HG03045 (cell line): ENCODE measurements around the gene INSM1.

Source experiments
- ATAC-seq: cut with Tn5 transposase; IDR thresholded peaks from one replicate; pipeline ENCODE4 v1.9.1; 2021; ENCODE audit warnings: mild to moderate bottlenecking, moderate library complexity; ENCODE audit not compliant: unreplicated experiment

Gene INSM1

DNA sequence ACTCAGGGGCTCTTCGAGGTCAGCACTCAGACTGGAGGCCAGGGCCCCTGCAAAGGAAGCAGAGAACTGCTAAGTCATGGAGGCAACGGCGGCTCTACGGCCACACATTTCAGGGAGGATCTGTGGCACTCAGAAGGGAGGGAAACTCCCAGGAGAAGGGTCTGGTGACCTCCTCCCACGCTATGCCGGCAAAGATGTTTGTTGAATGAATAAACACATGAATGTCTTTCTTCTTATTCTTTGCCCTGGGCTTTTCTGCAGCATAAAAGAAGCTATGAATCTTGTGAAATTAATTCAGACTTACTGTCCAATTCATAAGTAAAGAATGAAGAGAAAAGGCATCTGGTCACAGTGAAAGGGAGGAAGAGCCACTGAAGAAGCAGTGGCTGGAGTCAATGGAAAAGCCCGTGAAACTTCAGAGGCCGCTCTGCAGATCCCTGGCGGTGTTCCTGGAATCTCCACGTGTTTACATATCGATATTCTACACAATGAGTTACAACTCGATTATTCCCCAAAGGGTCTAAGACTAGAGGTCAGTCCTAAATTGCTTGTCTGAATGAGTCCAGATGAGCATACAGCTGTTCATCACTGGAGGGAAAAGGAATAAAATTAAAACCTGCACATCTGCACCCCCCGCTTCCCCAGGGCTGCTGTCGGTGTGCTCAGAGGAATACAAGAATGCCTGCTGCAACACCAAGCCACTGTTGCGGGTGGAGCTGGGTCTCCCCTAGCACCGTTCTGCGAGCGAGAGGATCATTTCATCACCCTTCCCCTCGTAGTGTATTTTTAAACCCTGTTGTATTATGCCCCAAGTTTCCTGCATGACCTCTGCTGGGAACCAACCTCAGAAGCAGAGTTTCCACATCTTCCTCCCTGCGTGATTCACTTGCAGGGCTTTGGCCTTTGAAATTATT, 25.6 kb downstream of the INSM1 start:
- ATAC-seq: no peak

DNA sequence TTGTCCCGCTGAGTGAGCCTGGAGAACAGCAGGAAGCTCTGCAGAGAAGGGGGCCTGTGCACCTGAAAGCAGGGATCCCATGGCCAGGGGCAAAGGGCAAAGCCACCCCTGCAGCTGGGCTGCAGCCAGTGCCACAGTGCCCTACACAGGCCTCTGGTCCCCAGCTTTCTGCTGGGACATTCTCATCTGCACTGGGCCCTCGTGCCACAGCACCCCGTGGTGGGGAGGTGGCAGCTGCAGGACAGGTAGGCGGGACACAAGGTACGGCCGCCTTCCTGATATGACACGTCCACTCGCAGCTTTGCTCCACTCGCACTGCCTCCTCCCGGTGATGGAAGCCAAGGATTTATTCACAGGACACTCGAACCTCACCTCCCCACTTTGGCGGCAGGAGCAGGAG, 27.2 kb downstream of the INSM1 start:
- no peak for ATAC-seq

DNA sequence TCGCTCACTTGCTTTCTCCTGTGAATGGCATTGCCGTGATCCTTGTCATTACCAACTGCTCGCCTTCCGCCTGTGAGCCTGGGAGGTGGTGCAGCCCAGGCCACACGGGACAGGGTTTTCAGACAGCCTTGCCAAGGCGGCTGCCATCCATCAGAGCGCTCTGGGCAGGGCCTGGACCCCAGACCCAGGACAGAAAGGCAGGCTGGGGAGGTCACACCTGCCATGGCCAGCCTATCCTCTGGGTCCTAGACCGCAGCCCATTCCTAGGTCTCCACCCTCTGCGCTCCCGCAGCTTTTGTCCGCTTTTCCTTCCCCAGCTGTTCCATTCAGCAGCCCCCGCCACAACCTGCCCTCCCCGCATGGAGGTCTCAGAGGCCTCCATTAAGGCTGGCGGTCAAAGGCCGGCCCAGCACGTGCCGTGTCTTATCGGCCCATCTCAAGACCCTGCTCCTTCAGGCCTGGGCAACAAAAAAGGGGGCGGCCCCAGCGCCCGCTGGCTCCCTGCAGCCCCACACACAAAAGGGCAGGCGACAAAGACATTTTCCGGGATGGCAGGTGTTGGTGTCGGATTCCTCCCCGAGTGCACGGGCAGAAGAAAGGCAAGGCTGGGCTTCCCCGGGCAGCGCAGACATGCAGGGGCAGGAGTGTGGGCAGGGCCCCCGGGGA, 28.1 kb downstream of the INSM1 start:
- no peak for ATAC-seq

DNA sequence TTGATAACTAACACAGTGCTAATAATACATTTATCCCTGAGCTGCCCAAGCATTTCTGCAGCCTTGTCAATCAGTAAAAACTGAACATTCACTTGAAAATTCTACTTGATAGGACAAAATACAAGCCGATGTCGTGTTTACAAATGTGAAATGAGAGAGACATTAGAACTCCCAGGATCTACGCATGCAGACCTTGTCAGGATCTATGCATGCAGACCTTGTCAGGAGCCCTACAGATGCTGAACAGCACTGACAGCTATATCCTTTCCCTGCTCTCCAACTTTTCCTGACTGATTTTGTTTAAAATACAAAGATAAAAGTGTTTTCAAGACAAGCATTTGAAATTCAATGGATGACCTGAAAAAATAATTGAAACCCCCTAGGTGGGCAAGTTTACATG, 28.9 kb downstream of the INSM1 start:
- ATAC-seq: no peak

DNA sequence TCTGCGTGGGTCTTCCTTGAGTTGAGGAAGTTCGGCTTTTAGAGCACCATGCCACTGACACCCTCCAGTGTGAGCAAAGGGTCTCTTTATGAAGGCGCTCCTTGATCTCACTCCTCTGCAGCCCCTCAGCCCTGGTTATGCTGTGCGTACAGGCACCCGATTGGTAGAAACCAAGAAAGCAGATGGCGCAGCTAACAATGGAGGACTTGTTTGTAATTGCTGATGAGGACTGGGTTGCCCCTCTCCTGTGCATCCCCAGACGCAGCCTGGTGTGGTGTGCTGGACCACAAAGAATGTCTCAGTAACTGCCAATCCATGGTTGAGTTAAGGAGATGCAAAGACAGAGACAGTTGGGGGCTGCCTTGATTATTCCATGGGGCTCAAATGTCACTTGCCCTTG, 30.2 kb downstream of the INSM1 start:
- no peak for ATAC-seq

DNA sequence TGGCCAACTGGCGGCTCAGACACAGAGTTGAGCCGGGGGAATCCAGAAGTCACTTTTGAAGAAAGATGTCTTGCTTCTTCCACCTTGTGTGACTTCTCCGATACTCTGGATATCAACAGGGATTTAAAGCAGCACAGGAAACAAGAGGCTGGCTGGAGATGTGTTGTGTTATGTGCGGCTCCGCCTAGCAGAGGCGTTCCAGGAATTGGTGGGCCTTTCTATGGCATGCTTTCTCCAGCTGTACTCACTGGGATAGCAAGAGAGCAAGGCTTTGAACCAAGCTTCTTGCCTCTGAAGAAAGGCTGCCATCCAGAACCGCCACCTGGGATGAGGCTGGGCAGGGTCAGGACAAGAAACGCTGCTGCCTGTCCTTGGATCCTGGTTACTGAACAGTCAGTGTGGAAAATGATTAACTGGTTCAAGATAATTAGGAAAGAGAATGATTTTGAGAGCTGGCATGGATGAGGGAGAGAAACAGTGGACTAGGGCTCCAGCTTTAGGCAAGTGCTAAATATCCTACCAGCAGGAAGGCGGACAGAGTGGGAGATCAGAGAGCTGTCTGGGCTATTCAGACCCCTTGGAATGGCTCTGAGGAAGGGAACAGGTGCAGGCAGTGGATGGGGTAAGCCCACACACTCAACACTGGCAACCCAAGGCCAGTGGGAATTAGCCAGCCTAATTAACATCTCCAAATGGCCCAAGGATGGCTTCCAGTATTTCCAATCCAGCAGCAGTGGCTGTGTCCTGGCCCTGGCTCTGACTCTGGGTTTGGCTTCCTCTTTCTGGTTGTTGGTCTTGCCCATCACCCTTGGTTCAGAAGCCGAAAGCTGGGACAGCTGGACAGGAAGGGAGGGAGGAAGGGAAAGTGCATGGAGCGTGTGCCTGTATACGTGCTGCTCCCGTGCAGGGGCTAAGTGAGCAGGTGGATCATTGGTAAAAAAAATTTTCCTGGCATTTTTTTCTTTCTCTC, 31.9 kb downstream of the INSM1 start:
- ATAC-seq: no peak

DNA sequence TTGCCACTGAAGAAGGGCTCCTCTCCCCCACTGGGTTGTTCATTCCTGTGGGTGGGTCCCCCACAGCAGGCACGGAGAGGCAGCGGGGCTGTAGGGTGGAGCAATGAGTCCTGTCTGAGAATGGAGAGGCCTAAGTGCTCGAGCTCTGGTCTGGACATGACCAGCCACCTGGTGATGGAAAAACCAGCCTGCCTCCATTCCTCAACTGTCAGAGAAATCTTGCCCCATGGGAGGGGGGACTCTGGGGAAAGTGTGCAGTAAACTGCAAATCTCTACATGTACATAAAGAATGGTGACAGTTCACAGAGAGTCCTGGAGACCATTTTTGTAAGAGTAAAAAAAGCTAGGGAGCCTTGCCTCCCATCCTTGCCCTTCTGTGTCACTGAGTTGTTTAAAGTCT, 34.1 kb downstream of the INSM1 start:
- no peak for ATAC-seq

DNA sequence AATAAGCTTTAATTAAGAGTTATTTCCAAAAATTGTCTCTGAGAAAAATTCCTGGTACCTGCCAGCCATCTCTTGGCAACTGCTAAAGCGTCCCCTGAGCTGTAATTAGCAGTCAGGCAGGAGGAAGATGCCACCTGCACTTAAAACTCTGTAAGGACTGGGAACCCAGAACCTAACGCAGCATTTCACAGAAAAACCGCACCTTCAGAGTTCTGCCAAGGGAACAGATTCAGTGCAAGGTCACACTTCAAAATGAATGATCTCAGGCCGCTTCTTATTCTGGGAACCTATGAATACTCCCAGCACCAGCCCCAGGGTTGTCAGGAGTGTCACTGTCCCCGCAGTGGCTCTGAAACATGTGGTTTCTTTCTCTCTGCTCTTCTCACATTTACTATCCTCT, 36.7 kb downstream of the INSM1 start:
- no peak for ATAC-seq

DNA sequence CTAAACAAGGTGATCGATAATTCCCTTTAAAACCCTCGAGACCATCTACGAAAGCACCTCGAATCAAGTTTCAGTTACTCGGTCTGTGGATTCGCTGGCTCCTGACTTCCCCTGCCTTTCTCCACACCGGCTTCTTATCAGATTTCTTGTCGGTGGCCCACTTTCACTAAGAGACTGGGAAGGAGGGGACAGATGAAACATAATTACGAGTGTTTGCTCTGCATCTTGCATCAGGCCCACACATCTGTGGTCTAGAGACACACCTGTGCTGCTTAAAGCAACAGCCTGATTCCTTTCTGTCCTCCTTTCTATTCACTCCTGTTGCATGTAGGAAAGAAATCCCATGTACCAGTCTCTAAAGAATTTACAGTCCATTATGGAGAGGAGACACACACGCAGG, 37.7 kb downstream of the INSM1 start:
- no peak for ATAC-seq

DNA sequence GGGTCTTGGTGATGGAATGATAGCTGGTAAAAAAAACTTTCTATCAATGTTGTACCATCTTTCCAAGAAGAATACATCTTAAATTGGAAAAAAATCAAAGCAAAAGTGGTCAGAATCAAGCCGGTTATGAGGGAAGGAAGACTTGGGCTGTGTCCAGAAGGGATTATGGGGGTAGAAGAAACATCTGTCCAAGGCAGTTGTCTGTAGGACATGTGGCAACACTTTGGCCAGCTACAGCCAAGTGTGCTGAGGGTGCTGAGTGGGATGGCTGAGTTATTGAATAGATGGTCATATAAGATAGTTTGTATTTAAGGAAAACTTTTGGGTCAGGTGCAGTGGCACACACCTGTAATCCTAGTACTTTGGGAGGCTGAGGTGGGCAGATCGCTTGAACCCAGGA, 38.4 kb downstream of the INSM1 start:
- no peak for ATAC-seq

DNA sequence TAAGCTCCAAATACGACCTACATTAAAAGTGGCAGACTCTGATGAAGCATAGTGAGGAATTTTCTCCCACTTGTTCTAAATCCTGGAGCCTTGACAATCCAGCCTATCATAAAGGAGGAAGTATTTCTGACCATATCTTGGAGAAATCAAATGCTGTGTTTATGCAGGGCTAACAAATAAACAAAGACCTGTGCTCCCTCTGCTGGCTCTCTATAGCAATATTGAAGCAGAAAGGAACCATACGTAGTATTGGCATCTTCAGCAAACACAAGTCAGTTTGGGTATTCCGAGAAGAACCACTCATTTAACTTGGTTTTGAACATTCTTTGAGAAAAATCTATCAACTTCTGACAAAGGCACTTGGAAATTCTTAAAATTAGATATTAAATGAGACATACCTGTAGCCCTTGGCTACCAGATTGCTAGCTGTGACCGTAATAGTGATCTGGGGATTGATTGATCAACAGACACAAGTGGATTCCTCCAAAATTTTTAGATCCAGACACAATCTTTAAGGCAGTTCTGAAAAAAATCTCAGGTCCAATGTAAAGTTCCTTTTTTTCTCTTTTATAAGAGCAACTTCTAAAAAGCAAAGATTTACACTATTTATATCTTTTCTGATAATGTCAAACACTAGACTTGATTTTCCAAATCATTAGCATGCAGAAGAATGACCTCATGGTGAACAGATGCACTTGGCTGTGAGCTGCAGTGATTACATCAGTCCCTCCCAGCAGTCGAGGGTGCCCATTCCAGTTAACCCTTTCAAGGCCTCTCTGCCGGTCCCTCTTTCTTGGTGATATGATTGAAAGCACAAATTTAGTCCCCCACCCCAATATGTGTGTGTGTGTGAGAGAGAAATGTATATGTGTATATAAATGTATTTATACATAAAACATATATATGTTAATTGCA, 40.2 kb downstream of the INSM1 start:
- ATAC-seq: no peak

DNA sequence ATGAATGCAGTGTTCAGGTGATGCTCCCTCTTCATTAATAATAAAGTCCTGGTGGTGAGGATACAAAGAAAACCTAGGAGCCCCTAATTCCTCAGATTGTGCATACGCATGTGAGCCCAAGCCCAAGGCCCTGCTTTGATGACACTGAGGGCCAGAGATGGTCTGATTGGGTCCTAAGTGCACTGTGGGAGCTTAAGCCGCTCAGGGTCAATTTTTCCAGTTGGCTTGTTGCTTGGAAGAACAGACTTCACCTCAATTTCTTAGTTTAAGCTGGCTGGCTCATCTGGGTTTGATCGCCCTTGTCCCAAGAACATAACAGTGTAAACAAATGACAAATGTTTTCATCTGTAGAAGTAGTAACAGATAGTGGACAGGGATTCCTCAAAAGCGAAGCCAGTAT, 41.4 kb downstream of the INSM1 start:
- no peak for ATAC-seq

DNA sequence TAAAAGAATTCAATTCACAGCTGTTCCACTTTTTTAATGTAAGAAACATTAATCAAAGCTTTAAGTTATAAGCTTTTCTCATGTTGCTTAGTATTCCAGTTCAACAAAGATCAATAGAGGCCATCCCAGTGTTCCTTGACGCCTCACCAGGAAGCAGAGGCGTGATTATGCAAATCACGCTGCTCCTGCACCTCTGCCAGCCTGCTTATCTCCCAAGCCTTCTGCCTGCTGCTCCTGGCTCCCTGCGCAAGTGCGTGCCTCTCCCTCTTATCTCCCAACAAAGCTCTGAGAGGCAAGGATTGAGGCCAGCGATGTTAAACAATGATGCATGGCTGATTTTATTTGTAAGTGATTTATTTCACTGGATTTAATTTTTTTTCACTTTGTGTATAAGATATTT, 42.8 kb downstream of the INSM1 start:
- ATAC-seq: no peak

DNA sequence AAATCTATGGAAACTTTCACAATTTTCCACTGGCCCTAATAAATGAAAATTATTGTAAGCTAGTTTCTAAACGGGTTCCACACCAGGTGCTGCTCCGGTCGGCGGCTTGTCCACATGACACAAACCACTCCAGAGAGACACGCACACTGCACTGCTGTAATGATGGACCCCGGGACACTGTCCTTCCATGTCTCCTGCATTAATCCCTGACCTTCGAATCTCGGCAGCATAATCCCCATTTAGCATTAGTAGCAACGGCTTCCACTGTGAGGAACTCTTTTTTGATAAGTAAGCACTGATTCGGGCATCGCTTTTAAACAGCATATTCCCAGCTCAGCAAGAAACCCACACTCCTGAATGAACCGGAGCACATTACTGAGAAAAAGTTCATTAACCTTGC, 43.5 kb downstream of the INSM1 start:
- no peak for ATAC-seq

DNA sequence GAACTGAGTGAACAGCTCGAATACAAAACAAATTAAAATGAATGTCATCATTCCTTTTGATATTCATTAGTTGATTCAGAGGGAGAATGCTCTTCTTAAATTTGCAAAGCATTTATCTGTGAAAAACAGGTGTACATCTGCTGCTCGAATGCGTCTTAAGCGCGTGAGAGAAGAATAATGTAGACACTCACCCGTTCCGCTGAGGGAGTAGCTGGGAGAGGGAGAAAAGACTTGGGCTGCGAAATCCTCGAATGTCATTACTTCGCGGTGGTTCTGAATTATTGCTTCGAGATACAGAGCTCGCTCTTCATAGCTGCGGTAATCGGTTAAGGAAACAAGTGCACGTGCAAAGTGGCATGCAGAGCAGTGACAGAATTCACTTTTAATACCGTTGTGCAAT, 43.9 kb downstream of the INSM1 start:
- no peak for ATAC-seq

DNA sequence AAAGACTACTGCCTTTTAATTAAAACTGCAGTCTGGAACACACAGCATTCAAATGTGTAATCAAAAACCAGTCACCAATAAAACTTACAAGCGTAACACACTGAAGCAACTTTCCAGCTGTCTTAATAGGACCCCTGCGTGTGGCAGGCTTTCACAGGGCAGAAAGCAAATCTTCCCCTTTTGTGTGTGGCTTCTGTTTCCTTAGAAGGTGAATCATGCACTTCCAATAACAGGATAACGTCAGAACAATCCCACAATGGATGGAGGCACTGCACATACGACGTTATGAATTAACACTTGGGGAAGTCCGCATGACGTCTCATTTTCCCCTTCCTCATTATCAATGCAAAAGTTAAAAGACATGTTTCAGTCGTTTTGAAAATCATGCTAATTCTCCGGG, 44.8 kb downstream of the INSM1 start:
- ATAC-seq: no peak

DNA sequence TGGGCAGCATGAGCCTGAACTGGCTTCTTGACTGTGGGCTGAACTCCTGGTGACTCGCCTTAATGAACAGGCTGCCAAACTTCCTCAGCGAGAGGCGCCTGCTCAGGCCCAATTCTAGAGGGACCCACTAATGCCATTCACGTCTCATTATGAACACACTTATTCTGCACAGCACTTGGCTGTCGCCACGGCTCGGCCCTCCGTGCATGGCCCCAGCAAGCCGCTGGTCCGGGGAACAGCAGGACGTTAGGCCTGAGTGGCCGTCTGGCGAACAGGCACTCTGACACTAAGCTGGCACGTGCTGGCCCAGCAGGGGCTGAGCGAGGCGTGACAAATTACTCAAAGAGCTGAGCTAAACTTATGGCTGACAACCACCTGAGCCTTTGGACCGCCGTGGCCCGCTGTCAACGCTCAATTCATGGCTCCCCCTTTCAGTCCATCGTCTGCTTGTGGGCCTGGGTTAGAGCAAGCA, 45.9 kb downstream of the INSM1 start:
- ATAC-seq: no peak

DNA sequence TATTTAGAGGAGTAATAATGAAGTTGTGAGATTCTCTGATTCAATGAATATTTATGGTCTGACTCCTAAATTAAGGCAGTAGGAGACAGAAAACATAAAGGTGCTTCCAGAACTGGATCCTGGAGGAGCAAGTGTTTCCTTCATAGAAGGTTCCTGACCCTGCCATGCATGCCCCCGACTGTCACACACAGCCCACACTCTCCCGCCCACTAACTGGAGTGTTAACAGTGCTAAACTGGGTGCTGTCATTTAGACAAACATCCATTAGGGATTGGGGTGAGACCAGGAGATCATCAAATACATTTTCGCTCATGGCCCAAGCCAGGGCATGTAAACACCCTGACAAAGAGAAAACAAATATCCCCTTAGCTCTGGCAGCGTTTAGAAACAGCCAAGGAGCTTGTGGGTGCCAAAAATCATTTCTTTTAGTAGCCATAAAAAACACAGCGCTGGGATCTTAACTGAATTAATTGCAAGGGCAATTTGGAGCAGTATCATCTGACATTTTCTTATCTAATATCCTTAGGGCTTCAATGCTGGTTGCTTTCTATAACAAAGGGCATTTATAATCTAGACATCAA, 46.8 kb downstream of the INSM1 start:
- ATAC-seq: no peak

DNA sequence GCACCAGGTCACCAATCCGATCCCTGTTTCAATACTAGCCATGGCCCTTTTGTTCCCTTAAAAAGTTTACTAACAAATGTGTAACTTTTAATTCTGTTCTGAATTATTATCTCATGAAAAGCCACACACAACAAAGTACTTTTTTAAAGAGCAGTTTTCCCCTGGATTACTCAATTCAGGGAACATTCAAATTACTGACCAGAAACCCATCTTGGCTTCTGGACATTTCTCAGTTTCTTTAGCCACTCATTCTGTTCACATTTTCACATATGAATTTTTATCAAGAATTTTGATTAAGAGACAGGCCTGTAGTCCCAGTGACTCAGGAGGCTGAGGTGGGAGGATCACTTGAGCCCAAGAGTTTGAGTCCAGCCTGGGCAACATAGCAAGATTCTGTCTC, 47.4 kb downstream of the INSM1 start:
- no peak for ATAC-seq
